Activated CD4-positive, alpha-beta T cell treated with anti-CD3 and anti-CD28 coated beads, Interleukin-2, amount 50 U/mL, for 48 hours (primary cell): ENCODE results near the gene OR6C74.

Experiments used
- DNase-seq, 2 experiments: peaks; one replicate each; pipeline ENCODE4 v3.0.0-alpha.2; 2020

The OR6C74 gene

GRCh38 chr12:55244309-55244708 is at the start of gene OR6C74:
TSS of gene OR6C74 (plus strand) at chr12:55244609. CDS start at chr12:55247288, 2,679 bp downstream.
- DNase-seq = no peak

DNA sequence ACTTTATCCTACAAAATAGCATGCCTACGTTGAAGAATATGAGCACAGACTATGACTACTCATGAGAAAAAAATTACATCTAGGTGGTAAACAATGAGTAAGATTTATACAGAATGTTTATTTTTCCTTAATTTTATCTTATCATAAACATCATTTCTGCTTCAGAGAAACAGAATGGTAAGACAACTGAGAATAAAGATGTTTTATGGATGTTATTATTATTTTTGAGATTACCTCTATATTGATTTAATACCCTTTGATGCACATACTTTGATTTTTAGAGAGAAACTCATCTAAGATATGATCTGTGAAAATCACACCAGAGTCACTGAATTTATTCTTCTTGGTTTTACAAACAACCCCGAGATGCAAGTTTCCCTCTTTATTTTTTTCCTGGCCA is 23.7 kb upstream of the OR6C74 start, which contains the start of gene OR10A7:
Gene OR10A7, plus strand, starts transcription at position 301 of the 400 bp plus-strand sequence. Its CDS starts 0 bp downstream, at position 301.
- DNase-seq = no peak

DNA sequence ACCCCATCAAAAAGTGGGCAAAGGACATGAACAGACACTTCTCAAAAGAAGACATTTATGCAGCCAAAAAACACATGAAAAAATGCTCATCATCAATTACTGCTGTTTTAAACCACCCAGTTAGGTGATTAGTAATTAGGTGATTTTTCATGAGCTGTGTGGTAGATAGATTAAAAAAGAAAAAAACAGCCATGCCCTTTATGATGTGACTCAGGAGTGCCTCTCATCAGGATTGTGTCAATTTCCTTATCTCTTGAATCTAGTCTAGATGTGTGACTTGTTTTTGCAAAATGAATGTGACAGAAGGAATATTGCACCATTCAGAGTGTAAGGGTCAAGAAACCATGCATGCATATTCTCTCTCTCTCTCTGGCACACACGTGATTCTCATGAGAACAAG is 17.9 kb upstream of the OR6C74 start:
- DNase-seq = no peak

DNA sequence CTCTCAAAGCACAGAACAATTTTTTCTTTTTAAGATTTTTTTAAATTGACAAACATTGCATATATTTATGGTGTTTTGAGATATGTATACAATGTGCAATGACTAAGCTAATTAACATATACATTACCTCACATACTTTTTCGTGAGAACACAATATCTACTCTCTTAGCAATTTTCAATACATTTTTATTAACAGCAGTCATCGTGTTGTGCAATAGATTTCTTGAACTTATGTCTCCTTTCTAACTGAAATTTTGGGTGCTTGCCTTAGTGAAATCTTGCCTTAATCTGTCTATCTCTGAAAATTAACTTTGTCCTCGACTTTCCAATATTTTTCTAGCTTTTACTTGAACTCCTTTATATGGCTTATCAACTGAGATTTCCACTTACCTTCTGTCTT is 16.8 kb upstream of the OR6C74 start:
- DNase-seq = no peak

- no peak for DNase-seq
These were observed 1.8 kb downstream of the OR6C74 start for GRCh38 chr12:55246159-55246558.

GRCh38 chr12:55250944-55251343 is 6.5 kb downstream of the OR6C74 start:
- DNase-seq = no peak

GRCh38 chr12:55253281-55253680 is 8.9 kb downstream of the OR6C74 start:
- no peak for DNase-seq

DNA sequence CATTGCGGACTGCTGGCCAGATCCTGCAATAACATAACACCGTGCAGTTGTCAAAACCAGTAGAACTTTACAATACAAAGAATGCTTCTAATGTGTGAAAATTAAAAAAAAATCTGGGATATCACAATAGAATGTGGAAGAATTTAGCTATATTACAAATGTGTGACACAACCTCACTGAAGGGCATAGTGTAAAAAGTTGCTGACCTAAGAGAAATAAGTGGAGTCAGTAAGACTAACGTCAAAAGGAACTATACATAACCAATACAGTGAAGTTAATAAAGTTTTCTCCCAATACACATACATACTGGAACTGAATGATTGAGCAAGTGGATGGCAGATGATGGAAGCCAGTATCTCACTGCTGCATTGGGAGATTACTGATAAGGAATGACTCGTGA is 12.4 kb downstream of the OR6C74 start:
- no peak for DNase-seq

DNA sequence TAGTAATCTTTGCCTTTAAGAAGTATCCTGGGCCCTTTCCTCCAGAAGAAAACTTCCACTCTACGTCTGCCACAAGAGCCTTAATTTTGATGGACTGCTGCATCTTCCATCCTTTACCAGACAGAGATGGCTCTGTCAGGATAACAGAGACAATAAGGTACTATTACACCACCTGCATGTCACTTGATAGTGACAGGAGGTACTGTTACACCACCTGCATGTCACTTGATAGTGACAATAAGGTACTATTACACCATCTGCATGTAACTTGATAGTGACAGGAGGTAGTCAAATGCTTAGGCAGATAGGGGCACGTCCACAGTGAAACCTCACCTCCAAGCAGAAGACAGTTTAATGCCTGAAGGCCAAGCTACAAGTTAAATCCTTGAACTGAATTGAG is 13.9 kb downstream of the OR6C74 start:
- no peak for DNase-seq

DNA sequence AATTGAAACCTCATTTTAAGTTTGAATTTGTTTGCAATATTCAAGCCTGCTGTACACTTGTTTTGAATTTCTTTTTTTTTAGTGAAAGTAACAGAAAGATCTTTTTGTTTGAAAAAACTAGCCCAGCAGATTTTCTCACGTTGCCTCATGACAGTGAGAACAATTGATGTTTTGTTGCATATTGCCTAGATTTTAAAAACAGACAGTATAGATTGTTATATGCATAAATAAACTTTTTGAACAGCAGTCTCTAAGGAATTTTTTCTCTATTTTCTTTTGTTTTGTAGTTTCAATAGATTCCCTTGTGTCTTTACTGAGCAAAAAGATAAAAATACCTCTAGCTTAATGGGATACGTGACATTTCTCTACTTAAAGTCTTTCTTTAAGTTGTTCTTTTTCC is 36.6 kb downstream of the OR6C74 start:
- DNase-seq = no peak

GRCh38 chr12:55289999-55290398 is 45.6 kb downstream of the OR6C74 start:
- DNase-seq = no peak
